ENCODE results near the gene ADAMTS5.

- TF ChIP-seq CTCF (IDR thresholded peaks at IDR 0.05) (no peak), POLR2A (IDR thresholded peaks at IDR 0.05) (no peak)
Observed at GRCh38 chr21:26966649-26967061, 233 bp downstream of the ADAMTS5 start.
